Natural killer cell (primary cell): ENCODE results near the gene AIRE. TPM values are rescaled to one million over a fixed set of nuclear protein-coding genes. Genes with fewer than 3 reads are reported as not detected.

ENCODE experiments used
- ATAC-seq, 3 donors: fragments of 150-1000 bp in 2 of 3; fragments of 200-7000 bp in 1 of 3; cut with Tn5 transposase; 1 replicate in 1 of 3; 2 replicates in 2 of 3; pipeline ENCODE4 v1.10.0; 2021; ENCODE audit warnings: mild to moderate bottlenecking in 2 of 3, moderate library complexity in 2 of 3
- DNase-seq, 2 donors: peaks; one replicate each; pipeline versions ENCODE4 v3.0.0 to v3.0.0-alpha.2; 2013 to 2021; ENCODE audit warnings: mixed read lengths in 1 of 2
- H3K27ac ChIP-seq: one replicate; pipeline ENCODE4 v1.5.1; 2013; ENCODE audit warnings: mild to moderate bottlenecking, low read length
- H3K27me3 ChIP-seq: one replicate; pipeline ENCODE4 v1.6.1; 2013; ENCODE audit warnings: low read length; ENCODE audit not compliant: control insufficient read depth, insufficient read depth
- H3K36me3 ChIP-seq: one replicate; pipeline ENCODE4 v1.6.1; 2013; ENCODE audit warnings: low read length; ENCODE audit not compliant: control insufficient read depth, insufficient read depth
- H3K4me1 ChIP-seq: one replicate; pipeline ENCODE4 v1.6.1; 2013; ENCODE audit warnings: low read length; ENCODE audit not compliant: control insufficient read depth, insufficient read depth
- H3K4me3 ChIP-seq: one replicate; pipeline ENCODE4 v1.5.1; 2013; ENCODE audit warnings: low read length
- H3K9me3 ChIP-seq: one replicate; pipeline ENCODE4 v1.6.1; 2013; ENCODE audit warnings: low read length; ENCODE audit not compliant: control insufficient read depth, insufficient read depth
- H3K27ac Mint-ChIP-seq, 2 donors: one replicate each; pipeline ENCODE4 v1.8.0; 2022; ENCODE audit warnings: mild to moderate bottlenecking in 2 of 2, mixed read lengths in 2 of 2, moderate library complexity in 1 of 2
- H3K27me3 Mint-ChIP-seq, 2 donors: one replicate each; pipeline ENCODE4 v1.8.0; 2022; ENCODE audit warnings: low read depth in 2 of 2, mixed read lengths in 2 of 2
- H3K36me3 Mint-ChIP-seq: one replicate; pipeline ENCODE4 v1.8.0; 2022; ENCODE audit warnings: mixed read lengths
- H3K4me1 Mint-ChIP-seq, 2 donors: one replicate each; pipeline ENCODE4 v1.8.0; 2022; ENCODE audit warnings: mixed read lengths in 2 of 2
- H3K4me3 Mint-ChIP-seq: one replicate; pipeline ENCODE4 v1.8.0; 2022; ENCODE audit warnings: mild to moderate bottlenecking, moderate library complexity, mixed read lengths
- H3K9me3 Mint-ChIP-seq, 2 donors: one replicate each; pipeline ENCODE4 v1.8.0; 2022; ENCODE audit warnings: mixed read lengths in 2 of 2
- CTCF ChIP-seq: fragments of 200-600 bp; IDR thresholded peaks from one replicate; pipeline ENCODE4 v1.8.0; 2022; ENCODE audit warnings: antibody characterized with exemption
- WGBS: methylation state at CpG from one replicate; pipeline ENCODE4 v1.1.7; 2013; ENCODE audit warnings: missing lambda C conversion rate; ENCODE audit not compliant: insufficient coverage; 5-methylcytosine and 5-hydroxymethylcytosine counted together
- intact Hi-C: fragments of 100-400 bp; cut with micrococcal nuclease; formaldehyde crosslinking; loops from one replicate; pipeline ENCODE4 v1.14.2; 2022
- total RNA-seq, 4 donors: library from RNA; stranded (reverse); fragments of 120-200 nt in 1 of 4; gene quantifications; one replicate each; pipeline versions ENCODE4 v1.2.3 to v1.2.4, GENCODE V29; 2013 to 2022

Gene AIRE
- total RNA-seq, 3 donors from 2014 or later (not counting 1 experiment from before 2014, with no cell fraction given): not detected

- H3K4me1 Mint-ChIP-seq: peaks cover 0 to 20% of the 10 kb centered on the region in 2 donors
- WGBS: 96% methylated on average over 28 of the region's 28 CpGs
- H3K27ac Mint-ChIP-seq: no peak overlapping the region
- H3K9me3 Mint-ChIP-seq: no peaks in the 10 kb centered on the region
- H3K4me3 ChIP-seq: no peak overlapping the region
- peaks cover 40% of the 10 kb centered on the region for H3K36me3 ChIP-seq
- no peaks in the 10 kb centered on the region for H3K36me3 Mint-ChIP-seq
- no peaks in the 10 kb centered on the region for H3K27me3 Mint-ChIP-seq
- no peaks in the 10 kb centered on the region for H3K27me3 ChIP-seq
- H3K4me3 Mint-ChIP-seq: no peak overlapping the region
- H3K4me1 ChIP-seq: no peaks in the 10 kb centered on the region
- H3K27ac ChIP-seq: no peak overlapping the region
- H3K9me3 ChIP-seq: no peaks in the 10 kb centered on the region
- ATAC-seq (peak in 1 of 3 donors; percentile 19), DNase-seq (no peak)
- TF ChIP-seq CTCF: no peak
- intact Hi-C loops: no loop called here
These were observed 25.2 kb downstream of the AIRE start for GRCh38 chr21:44310628-44311507.

GRCh38 chr21:44312089-44312488 lies 26.4 kb downstream of the AIRE start:
- no peak overlapping the region for H3K27ac Mint-ChIP-seq
- no peak overlapping the region for H3K4me3 Mint-ChIP-seq
- 97% methylated on average over 22 of the region's 22 CpGs for WGBS

GRCh38 chr21:44312716-44313115 lies 27.0 kb downstream of the AIRE start:
- no peak overlapping the region for H3K4me3 Mint-ChIP-seq
- intact Hi-C loops: no loop called here
- no peak overlapping the region for H3K27ac Mint-ChIP-seq
- no peaks in the 10 kb centered on the region for H3K36me3 Mint-ChIP-seq
- DNase-seq: no peak
- ATAC-seq: no peak
- H3K4me3 ChIP-seq: no peak overlapping the region
- H3K36me3 ChIP-seq: peaks cover 46% of the 10 kb centered on the region
- H3K27me3 Mint-ChIP-seq: no peaks in the 10 kb centered on the region
- H3K9me3 ChIP-seq: no peaks in the 10 kb centered on the region
- no peaks in the 10 kb centered on the region for H3K4me1 ChIP-seq
- no peaks in the 10 kb centered on the region for H3K9me3 Mint-ChIP-seq
- TF ChIP-seq CTCF: no peak
- no peaks in the 10 kb centered on the region for H3K27me3 ChIP-seq
- WGBS: 98% methylated on average over 19 of the region's 19 CpGs
- no peak overlapping the region for H3K27ac ChIP-seq
- H3K4me1 Mint-ChIP-seq: peaks cover 0 to 17% of the 10 kb centered on the region in 2 donors

More at GRCh38 chr21:44312089-44312488, 26.4 kb downstream of the AIRE start:
- no peak for TF ChIP-seq CTCF
- Mint-ChIP-seq H3K4me1 (peaks cover 0 to 23% of the 10 kb centered on the region in 2 donors), H3K9me3 (no peaks in the 10 kb centered on the region), H3K36me3 (no peaks in the 10 kb centered on the region), H3K27me3 (no peaks in the 10 kb centered on the region)
- peaks cover 42% of the 10 kb centered on the region for H3K36me3 ChIP-seq
- no peak overlapping the region for H3K4me3 ChIP-seq
- intact Hi-C loops: no loop called here
- H3K27ac ChIP-seq: no peak overlapping the region
- H3K4me1 ChIP-seq: no peaks in the 10 kb centered on the region
- H3K9me3 ChIP-seq: no peaks in the 10 kb centered on the region
- no peak for ATAC-seq
- no peaks in the 10 kb centered on the region for H3K27me3 ChIP-seq
- DNase-seq: no peak
